HG03095 (cell line): ENCODE data around the gene CD5L.

Source experiments
- ATAC-seq: cut with Tn5 transposase; IDR thresholded peaks from one replicate; pipeline ENCODE4 v1.9.1; 2021; ENCODE audit warnings: moderate library complexity; ENCODE audit not compliant: unreplicated experiment

The CD5L gene

GRCh38 chr1:157841708-157842107, at the start of gene CD5L:
Gene CD5L (minus strand): TSS chr1:157841808. CDS start chr1:157841701, 107 bp downstream.
- no peak for ATAC-seq

GRCh38 chr1:157882580-157882979, 41.0 kb upstream of the CD5L start:
- ATAC-seq, result no peak

GRCh38 chr1:157880621-157881020, 39.0 kb upstream of the CD5L start:
- no peak for ATAC-seq

GRCh38 chr1:157878059-157878458, 36.5 kb upstream of the CD5L start:
- no peak for ATAC-seq

GRCh38 chr1:157870490-157870889, 28.9 kb upstream of the CD5L start:
- ATAC-seq, result no peak

GRCh38 chr1:157868654-157869053, 27.0 kb upstream of the CD5L start:
- no peak for ATAC-seq

GRCh38 chr1:157862114-157863070, 20.8 kb upstream of the CD5L start:
- ATAC-seq, result no peak

- ATAC-seq, result no peak
These were observed 14.9 kb upstream of the CD5L start for GRCh38 chr1:157856538-157856937.

- no peak for ATAC-seq
These were observed 10.9 kb upstream of the CD5L start for GRCh38 chr1:157852476-157852875.

- ATAC-seq, result peak; percentile 58
These were observed 7.7 kb upstream of the CD5L start for GRCh38 chr1:157849229-157849875.

- ATAC-seq, result no peak
These were observed 2.7 kb upstream of the CD5L start for GRCh38 chr1:157844089-157844830.

- ATAC-seq, result no peak
These were observed 1.3 kb upstream of the CD5L start for GRCh38 chr1:157842939-157843338.

- ATAC-seq, result no peak
These were observed 2.6 kb downstream of the CD5L start for GRCh38 chr1:157838966-157839365.

GRCh38 chr1:157834430-157834829, 7.2 kb downstream of the CD5L start:
- no peak for ATAC-seq

GRCh38 chr1:157833145-157833544, 8.5 kb downstream of the CD5L start:
- ATAC-seq, result no peak

- no peak for ATAC-seq
These were observed 9.5 kb downstream of the CD5L start for GRCh38 chr1:157831968-157832626.

- no peak for ATAC-seq
These were observed 10.7 kb downstream of the CD5L start for GRCh38 chr1:157830887-157831286.

- no peak for ATAC-seq
These were observed 11.9 kb downstream of the CD5L start for GRCh38 chr1:157829711-157830110.

- no peak for ATAC-seq
These were observed 12.4 kb downstream of the CD5L start for GRCh38 chr1:157829210-157829609.

- ATAC-seq, result no peak
These were observed 21.3 kb downstream of the CD5L start for GRCh38 chr1:157820299-157820698.

- no peak for ATAC-seq
These were observed 21.7 kb downstream of the CD5L start, which contains the start of gene FCRL1 for GRCh38 chr1:157819896-157820295. Gene FCRL1 (minus strand): TSS chr1:157820120. CDS start chr1:157820037, 83 bp downstream.
